Activated T-cell treated with anti-CD3 and anti-CD28 coated beads, Interleukin-2, amount 50 U/mL, for 72 hours (primary cell): ENCODE results near the gene KYNU. TPM values are rescaled to one million over a fixed set of nuclear protein-coding genes. Genes with fewer than 3 reads are reported as not detected.
"Not testable (repeated sequence)": the region's sequence is repeated elsewhere in the genome, so short reads cannot be mapped to it uniquely, and the experiment has no call there.

Experiments used
- ATAC-seq, 2 donors: fragments of 150-1000 bp; cut with Tn5 transposase; replicated peaks in 1 of 2; 2 replicates each; pipeline ENCODE4 v1.10.0; 2021; ENCODE audit warnings: moderate library complexity in 2 of 2, mild to moderate bottlenecking in 1 of 2
- DNase-seq, 2 donors: peaks; one replicate each; pipeline ENCODE4 v3.0.0; 2021 to 2022; ENCODE audit warnings: mixed read lengths in 1 of 2
- H3K27ac Mint-ChIP-seq: one replicate; pipeline ENCODE4 v1.8.0; 2022; ENCODE audit warnings: mild to moderate bottlenecking, moderate library complexity, mixed read lengths
- H3K27me3 Mint-ChIP-seq: one replicate; pipeline ENCODE4 v1.8.0; 2022; ENCODE audit warnings: low read depth, mixed read lengths
- H3K36me3 Mint-ChIP-seq, 2 donors: one replicate each; pipeline ENCODE4 v1.8.0; 2022; ENCODE audit warnings: mixed read lengths in 2 of 2, mild to moderate bottlenecking in 1 of 2; ENCODE audit not compliant: insufficient read depth in 2 of 2
- H3K4me1 Mint-ChIP-seq: one replicate; pipeline ENCODE4 v1.8.0; 2022; ENCODE audit warnings: low read depth, mixed read lengths
- H3K4me3 Mint-ChIP-seq, 2 donors: one replicate each; pipeline ENCODE4 v1.8.0; 2022; ENCODE audit warnings: mild to moderate bottlenecking in 2 of 2, mixed read lengths in 2 of 2, moderate library complexity in 2 of 2
- H3K9me3 Mint-ChIP-seq, 2 donors: one replicate each; pipeline ENCODE4 v1.8.0; 2022; ENCODE audit warnings: mixed read lengths in 2 of 2
- total RNA-seq, 2 donors: library from RNA; stranded (reverse); gene quantifications; one replicate each; pipeline ENCODE4 v1.2.3, GENCODE V29; 2022

Gene KYNU
- total RNA-seq, 2 donors from 2014 or later: 0.14 to 0.35 TPM

DNA sequence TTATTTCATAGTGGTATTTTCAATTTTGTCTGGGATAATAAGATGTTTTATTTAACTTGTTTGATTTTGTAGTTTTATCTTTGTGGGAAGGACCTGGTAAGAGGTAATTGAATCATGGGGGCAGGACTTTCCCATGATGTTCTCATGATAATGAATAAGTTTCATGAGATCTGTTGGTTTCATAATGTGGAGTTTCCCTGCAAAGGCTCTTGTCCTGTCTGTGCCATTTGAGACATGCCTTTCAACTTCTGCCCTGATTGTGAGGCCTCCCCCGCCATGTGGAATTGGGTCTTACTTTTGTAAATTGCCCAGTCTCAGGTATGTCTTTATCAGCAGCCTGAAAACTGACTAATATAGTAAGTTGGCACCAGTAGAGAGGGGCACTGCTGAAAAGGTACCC lies 174.0 kb downstream of the KYNU start:
- H3K4me3 Mint-ChIP-seq: no peak overlapping the region
- H3K27me3 Mint-ChIP-seq: peaks cover 12% of the 10 kb centered on the region
- no peaks in the 10 kb centered on the region for H3K36me3 Mint-ChIP-seq
- ATAC-seq: no peak
- DNase-seq: no peak
- H3K9me3 Mint-ChIP-seq: peaks cover 0 to 2% of the 10 kb centered on the region in 2 donors
- H3K4me1 Mint-ChIP-seq: peaks cover 7% of the 10 kb centered on the region
- H3K27ac Mint-ChIP-seq: no peak overlapping the region

DNA sequence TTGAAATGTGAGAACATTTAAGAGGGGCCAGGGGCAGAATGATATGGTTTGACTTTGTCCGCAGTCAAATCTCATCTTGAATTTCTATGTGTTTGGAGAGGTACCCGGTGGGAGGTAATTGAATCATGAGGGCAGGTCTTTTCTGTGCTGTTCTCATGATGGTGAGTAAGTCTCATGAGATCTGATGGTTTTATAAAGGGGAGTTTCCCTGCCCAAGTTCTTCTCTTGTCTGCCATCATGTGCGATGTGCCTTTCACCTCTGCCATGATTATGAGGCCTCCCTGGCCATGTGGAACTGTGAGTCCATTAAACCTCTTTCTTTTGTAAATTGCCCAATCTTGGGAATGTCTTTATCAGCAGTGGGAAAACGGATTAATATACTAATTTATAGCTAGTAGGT lies 176.0 kb downstream of the KYNU start:
- H3K4me1 Mint-ChIP-seq, H3K36me3 Mint-ChIP-seq, H3K9me3 Mint-ChIP-seq, H3K4me3 Mint-ChIP-seq, ATAC-seq, H3K27ac Mint-ChIP-seq, DNase-seq: not testable (repeated sequence)
- H3K27me3 Mint-ChIP-seq: peaks cover 12% of the 10 kb centered on the region

DNA sequence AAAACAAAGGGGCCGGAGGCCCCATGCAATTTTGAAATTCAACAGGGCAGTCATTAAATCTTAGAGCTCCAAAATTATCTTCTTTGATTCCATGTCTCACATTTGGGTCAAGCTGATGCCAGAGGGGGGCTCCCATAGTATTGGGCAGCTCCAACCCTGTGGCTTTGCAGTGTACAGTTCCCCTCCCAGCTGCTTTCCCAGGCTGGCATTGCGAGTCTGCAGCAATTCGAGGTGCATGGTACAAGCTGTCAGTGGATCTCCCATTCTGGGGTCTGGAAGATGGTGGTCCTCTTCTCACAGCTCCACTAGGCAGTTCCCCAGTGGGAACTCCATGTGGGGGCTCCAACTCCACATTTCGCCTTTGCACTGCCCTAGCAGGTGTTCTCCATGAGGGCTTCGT lies 179.1 kb downstream of the KYNU start:
- H3K27me3 Mint-ChIP-seq: peaks cover 5% of the 10 kb centered on the region
- H3K36me3 Mint-ChIP-seq: peaks cover 3% of the 10 kb centered on the region in 2 donors
- peaks cover 3 to 8% of the 10 kb centered on the region in 2 donors for H3K9me3 Mint-ChIP-seq
- H3K4me1 Mint-ChIP-seq: peaks cover 4% of the 10 kb centered on the region
- H3K4me3 Mint-ChIP-seq: no peak overlapping the region
- no peak for DNase-seq
- no peak for ATAC-seq
- no peak overlapping the region for H3K27ac Mint-ChIP-seq

DNA sequence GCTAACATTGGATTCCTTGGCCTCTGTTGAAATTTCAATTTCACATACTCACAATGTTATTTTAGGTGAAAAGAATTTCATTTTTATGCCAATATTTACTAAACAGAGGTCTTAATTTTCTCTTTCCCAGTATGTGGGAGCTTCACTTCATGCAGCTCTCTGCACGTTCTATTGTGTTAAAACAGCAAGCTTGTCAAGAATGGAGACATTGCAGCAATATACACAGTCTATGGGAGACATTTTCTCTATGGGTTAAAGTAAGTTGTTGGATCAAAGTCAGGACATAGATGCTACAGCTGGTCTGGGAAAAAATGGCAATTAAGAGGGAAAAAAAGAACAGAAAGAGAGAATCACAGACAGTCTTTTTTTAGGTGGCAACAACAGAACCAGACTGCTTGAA lies 181.4 kb downstream of the KYNU start:
- ATAC-seq: no peak
- no peak for DNase-seq
- Mint-ChIP-seq H3K36me3 (peaks cover 3% of the 10 kb centered on the region in 2 donors), H3K4me1 (no peaks in the 10 kb centered on the region), H3K27me3 (no peaks in the 10 kb centered on the region), H3K27ac (no peak overlapping the region), H3K4me3 (no peak overlapping the region), H3K9me3 (peaks cover 3 to 8% of the 10 kb centered on the region in 2 donors)

DNA sequence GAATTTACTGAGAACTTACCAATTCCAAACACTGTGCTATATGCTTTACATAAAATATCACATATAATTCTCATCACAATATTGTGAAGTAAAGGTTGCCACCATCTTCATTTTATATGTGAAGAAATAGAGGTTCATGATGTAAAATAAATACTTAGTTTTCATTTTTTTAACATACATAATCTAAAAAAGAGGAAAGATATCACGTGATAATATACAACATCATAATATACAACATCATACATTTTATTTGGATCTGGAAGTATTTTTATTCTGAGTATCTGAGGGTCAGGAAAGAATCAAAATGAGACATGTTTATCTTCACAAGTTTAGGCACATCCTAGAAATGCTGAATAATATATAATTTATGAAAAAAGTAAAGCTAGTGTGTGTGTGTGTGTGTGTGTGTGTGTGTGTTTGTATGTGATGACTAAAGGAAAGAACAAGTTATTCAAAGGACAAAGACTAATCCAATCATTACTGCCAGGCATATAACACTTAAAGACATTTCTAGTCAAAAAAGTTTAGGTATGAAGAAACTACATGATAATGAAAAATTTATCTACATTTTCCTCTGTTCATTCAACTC lies 186.2 kb downstream of the KYNU start:
- Mint-ChIP-seq H3K36me3 (peaks cover 3 to 5% of the 10 kb centered on the region in 2 donors), H3K27me3 (no peaks in the 10 kb centered on the region), H3K27ac (no peak overlapping the region), H3K4me3 (no peak overlapping the region), H3K9me3 (peaks cover 0 to 5% of the 10 kb centered on the region in 2 donors), H3K4me1 (no peaks in the 10 kb centered on the region)
- no peak for ATAC-seq
- no peak for DNase-seq

DNA sequence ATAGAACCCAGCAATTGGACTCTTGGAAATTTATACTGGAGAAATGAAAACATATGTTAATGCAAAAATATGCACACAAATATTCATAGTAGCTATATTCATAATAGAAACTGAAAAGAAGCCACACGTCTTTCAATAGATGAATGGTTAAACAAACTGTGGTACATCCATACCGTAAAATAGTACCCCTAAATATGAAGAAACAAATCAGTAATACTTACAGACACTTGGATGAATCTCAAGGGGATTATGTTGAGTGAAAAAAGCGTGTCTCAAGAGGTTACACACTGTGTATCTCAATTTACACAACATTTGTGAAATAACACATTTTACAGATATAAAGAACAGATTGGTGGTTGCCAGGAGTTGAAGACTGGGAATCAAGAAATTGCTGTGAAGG lies 190.6 kb downstream of the KYNU start:
- DNase-seq (no peak), ATAC-seq (peak in 1 of 2 donors; percentile 38)
- Mint-ChIP-seq H3K27me3 (no peaks in the 10 kb centered on the region), H3K4me1 (no peaks in the 10 kb centered on the region), H3K4me3 (no peak overlapping the region), H3K9me3 (peaks cover 0 to 5% of the 10 kb centered on the region in 2 donors), H3K27ac (no peak overlapping the region), H3K36me3 (peaks cover 3 to 5% of the 10 kb centered on the region in 2 donors)

DNA sequence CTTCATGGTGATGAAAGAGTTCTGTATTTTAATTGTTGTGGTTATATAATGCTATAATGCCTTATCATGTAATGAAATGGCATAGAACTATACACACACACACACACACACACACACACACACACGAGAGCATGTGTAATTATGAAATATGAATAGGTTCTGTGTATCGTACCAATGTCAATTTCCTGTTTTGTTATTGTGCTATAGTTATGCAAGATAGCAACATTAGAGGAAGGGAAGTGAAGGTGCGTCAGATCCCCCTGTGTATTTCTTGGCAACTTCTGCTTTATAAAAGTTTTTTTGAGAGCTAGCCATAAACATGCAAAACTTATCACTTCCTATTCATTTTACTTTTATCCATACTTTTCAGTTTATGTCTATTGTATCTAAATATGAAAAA lies 191.0 kb downstream of the KYNU start:
- DNase-seq (no peak), ATAC-seq (no peak)
- H3K27me3 Mint-ChIP-seq: no peaks in the 10 kb centered on the region
- no peak overlapping the region for H3K27ac Mint-ChIP-seq
- peaks cover 0 to 5% of the 10 kb centered on the region in 2 donors for H3K9me3 Mint-ChIP-seq
- H3K36me3 Mint-ChIP-seq: peaks cover 3 to 5% of the 10 kb centered on the region in 2 donors
- no peak overlapping the region for H3K4me3 Mint-ChIP-seq
- no peaks in the 10 kb centered on the region for H3K4me1 Mint-ChIP-seq

DNA sequence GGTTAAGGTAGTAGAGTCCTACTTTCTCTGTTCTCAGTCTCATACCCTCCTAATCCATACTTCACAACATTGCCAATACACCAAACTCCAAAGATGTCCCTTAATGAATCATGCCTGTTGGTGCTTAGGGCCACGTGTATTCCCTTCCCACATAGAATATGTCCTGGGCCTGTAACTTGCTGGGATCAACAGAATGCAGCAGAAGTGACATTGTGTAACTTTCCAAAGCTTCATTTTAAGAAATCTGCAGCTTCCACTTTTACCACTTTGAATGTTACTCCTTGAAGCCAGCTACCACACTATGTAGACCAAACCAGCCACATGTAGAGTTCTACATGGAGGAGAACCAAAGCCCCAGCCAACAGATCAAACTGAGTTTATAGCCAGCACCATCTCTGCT lies 193.2 kb downstream of the KYNU start:
- no peaks in the 10 kb centered on the region for H3K27me3 Mint-ChIP-seq
- H3K9me3 Mint-ChIP-seq: peaks cover 3 to 10% of the 10 kb centered on the region in 2 donors
- ATAC-seq (no peak), DNase-seq (no peak)
- H3K4me3 Mint-ChIP-seq: no peak overlapping the region
- H3K27ac Mint-ChIP-seq: no peak overlapping the region
- no peaks in the 10 kb centered on the region for H3K4me1 Mint-ChIP-seq
- H3K36me3 Mint-ChIP-seq: peaks cover 2 to 9% of the 10 kb centered on the region in 2 donors

DNA sequence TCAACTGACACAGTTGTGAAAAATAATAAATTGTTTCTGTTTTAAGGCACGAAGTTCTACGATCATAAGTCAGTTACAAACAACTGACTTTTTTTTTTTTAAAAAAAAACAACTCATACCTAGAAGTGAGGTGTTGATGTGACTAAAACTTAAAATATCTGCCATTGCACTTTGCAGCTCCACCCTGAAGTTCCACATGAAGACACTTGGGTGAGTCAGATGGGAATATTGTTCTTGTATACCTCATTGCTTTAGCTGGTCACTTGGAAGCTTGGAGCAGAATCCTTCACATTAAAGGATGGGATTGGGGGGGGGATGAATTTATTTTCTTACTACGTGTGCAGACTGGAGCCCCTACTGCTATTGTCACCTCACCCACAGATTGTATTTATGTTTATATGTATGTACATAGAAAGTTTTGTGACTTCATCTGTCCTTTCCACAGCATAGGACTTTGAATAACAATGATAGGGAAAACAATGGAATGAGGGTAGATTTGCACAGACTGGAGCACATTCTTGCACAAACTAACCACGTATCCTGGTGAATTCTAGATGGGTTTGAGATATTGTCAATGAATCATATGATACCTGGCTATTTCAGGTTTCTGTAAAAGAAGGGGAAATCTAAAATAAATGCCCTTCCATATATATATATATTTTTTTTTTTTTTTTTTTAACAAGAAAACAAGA lies 193.9 kb downstream of the KYNU start:
- no peaks in the 10 kb centered on the region for H3K4me1 Mint-ChIP-seq
- ATAC-seq (no peak), DNase-seq (no peak)
- no peak overlapping the region for H3K27ac Mint-ChIP-seq
- H3K36me3 Mint-ChIP-seq: peaks cover 2 to 9% of the 10 kb centered on the region in 2 donors
- H3K4me3 Mint-ChIP-seq: no peak overlapping the region
- H3K27me3 Mint-ChIP-seq: no peaks in the 10 kb centered on the region
- H3K9me3 Mint-ChIP-seq: peaks cover 3 to 8% of the 10 kb centered on the region in 2 donors

DNA sequence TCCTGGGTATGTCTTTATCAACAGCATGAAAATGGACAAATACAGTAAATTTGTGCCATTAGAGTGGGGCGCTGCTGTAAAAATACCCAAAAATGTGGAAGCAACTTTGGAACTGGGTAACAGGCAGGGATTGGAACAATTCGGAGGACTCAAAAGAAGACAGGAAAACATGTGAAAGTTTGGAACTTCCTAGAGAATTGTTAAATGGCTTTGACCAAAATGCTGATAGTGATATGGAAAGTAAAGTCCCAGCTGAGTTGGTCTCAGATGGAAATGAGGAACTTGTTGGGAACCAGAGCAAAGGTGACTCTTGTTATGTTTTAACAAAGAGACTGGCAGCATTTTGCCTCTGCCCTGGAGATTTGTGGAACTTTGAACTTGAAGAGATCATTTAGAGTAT lies 197.4 kb downstream of the KYNU start:
- ATAC-seq: not testable (repeated sequence)

DNA sequence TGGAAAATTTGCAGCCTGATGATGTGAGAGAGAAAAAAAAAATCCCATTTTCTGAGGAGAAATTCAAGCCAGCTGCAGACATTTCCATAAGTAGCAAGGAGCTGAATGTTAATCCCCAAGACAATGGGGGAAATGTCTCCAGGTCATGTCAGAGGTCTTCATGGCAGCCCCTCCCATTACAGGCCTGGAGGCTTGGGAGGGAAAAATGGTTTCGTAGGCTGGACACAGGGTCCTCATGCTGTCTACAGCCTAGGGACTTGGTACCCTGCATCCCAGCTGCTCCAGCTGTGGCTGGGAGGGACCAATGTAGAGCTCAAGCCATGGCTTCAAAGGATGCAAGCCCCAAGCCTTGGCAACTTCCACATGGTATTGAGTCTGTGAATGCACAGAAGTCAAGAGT lies 198.2 kb downstream of the KYNU start:
- Mint-ChIP-seq H3K4me3 (no peak overlapping the region), H3K4me1 (no peaks in the 10 kb centered on the region), H3K27me3 (no peaks in the 10 kb centered on the region), H3K9me3 (peaks cover 3 to 8% of the 10 kb centered on the region in 2 donors), H3K36me3 (peaks cover 2 to 12% of the 10 kb centered on the region in 2 donors), H3K27ac (no peak overlapping the region)
- DNase-seq: no peak
- no peak for ATAC-seq

More for the DNA sequence above, 197.4 kb downstream of the KYNU start:
- not testable (repeated sequence) for H3K4me3 Mint-ChIP-seq, H3K27ac Mint-ChIP-seq, H3K9me3 Mint-ChIP-seq, H3K4me1 Mint-ChIP-seq, DNase-seq, H3K27me3 Mint-ChIP-seq
- H3K36me3 Mint-ChIP-seq: peaks cover 2 to 12% of the 10 kb centered on the region in 2 donors

DNA sequence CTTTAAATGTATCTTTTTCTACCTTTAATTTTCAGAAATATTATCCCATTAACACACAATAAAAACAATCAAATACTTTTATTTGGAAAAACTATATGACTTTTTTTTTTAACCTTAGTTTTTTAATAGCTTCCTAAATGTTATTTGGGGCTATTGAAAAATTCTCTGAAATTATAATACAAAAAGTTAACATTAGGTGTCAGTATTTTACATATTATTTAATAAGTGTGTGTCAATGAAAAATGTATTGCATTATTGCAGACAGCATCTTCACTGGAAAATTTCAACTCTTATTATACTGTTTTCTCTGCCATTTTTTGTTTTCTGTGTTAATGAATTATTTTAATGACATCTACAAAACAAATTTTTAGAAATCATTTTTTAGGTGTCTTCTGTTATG lies 200.6 kb downstream of the KYNU start:
- no peak for ATAC-seq
- H3K4me1 Mint-ChIP-seq: no peaks in the 10 kb centered on the region
- peaks cover 3 to 8% of the 10 kb centered on the region in 2 donors for H3K9me3 Mint-ChIP-seq

DNA sequence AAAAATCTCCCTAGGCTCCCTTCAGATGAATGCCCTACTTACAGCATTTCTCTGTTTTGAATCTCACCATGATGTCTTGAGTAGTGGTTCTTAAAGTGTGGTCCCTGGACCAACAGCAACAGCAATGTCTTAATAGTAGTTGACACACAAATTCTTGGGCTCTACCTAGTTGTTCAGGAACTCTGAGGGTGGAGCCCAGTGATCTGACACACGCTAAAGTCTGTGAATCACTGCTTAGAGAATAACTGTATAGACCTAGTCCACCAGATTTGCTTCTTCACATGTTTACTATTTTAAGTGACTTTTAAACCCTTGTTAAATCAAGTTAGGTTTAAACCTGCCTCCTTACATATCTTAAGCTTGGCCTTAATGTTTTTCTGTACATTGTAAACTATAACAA lies 204.2 kb downstream of the KYNU start:
- Mint-ChIP-seq H3K9me3 (no peaks in the 10 kb centered on the region), H3K4me3 (no peak overlapping the region), H3K27me3 (no peaks in the 10 kb centered on the region), H3K27ac (no peak overlapping the region), H3K36me3 (peaks cover 0 to 2% of the 10 kb centered on the region in 2 donors), H3K4me1 (peaks cover 24% of the 10 kb centered on the region)
- DNase-seq (no peak), ATAC-seq (no peak)

More for the DNA sequence above, 200.6 kb downstream of the KYNU start:
- no peak for DNase-seq
- Mint-ChIP-seq H3K27me3 (no peaks in the 10 kb centered on the region), H3K4me3 (no peak overlapping the region), H3K27ac (no peak overlapping the region), H3K36me3 (peaks cover 2 to 12% of the 10 kb centered on the region in 2 donors)
